Activated T-cell treated with anti-CD3 and anti-CD28 coated beads, Interleukin-2, amount 50 U/mL, for 4 hours (primary cell): Measurements from ENCODE around the gene PHACTR1. TPM values are rescaled to one million over a fixed set of nuclear protein-coding genes. Genes with fewer than 3 reads are reported as not detected.
"Not testable (repeated sequence)": the region's sequence is repeated elsewhere in the genome, so short reads cannot be mapped to it uniquely, and the experiment has no call there.

Experiments used
- ATAC-seq, 2 donors: fragments of 200-7000 bp; cut with Tn5 transposase; one replicate each; pipeline ENCODE4 v1.10.0; 2021
- DNase-seq: peaks from one replicate; pipeline ENCODE4 v3.0.0-alpha.2; 2020
- H3K27me3 Mint-ChIP-seq: one replicate; pipeline ENCODE4 v1.8.0; 2021; ENCODE audit warnings: low read depth, mixed read lengths
- H3K36me3 Mint-ChIP-seq: one replicate; pipeline ENCODE4 v1.8.0; 2022; ENCODE audit warnings: mixed read lengths; ENCODE audit not compliant: insufficient read depth
- H3K4me1 Mint-ChIP-seq: one replicate; pipeline ENCODE4 v1.8.0; 2021; ENCODE audit warnings: low read depth, mixed read lengths
- H3K4me3 Mint-ChIP-seq: one replicate; pipeline ENCODE4 v1.8.0; 2021; ENCODE audit warnings: mild to moderate bottlenecking, moderate library complexity, mixed read lengths
- H3K9me3 Mint-ChIP-seq: one replicate; pipeline ENCODE4 v1.8.0; 2021; ENCODE audit warnings: mixed read lengths
- total RNA-seq, 3 donors: library from RNA; stranded (reverse); gene quantifications; one replicate each; pipeline ENCODE4 v1.2.1, GENCODE V29; 2021

The PHACTR1 gene
- total RNA-seq, 3 donors from 2014 or later, result 0.26 to 1.1 (median 0.30) TPM

- no peak overlapping the region for H3K4me3 Mint-ChIP-seq
- no peaks in the 10 kb centered on the region for H3K9me3 Mint-ChIP-seq
- no peak for DNase-seq
- H3K4me1 Mint-ChIP-seq, result no peaks in the 10 kb centered on the region
- peaks cover 4% of the 10 kb centered on the region for H3K27me3 Mint-ChIP-seq
- ATAC-seq, result no peak
- no peaks in the 10 kb centered on the region for H3K36me3 Mint-ChIP-seq
Observed at GRCh38 chr6:12761376-12762115, 45.0 kb downstream of the PHACTR1 start.

- not testable (repeated sequence) for ATAC-seq, H3K9me3 Mint-ChIP-seq, H3K36me3 Mint-ChIP-seq, H3K4me1 Mint-ChIP-seq, H3K27me3 Mint-ChIP-seq, DNase-seq, H3K4me3 Mint-ChIP-seq
Observed at GRCh38 chr6:12762731-12763434, 46.3 kb downstream of the PHACTR1 start.

GRCh38 chr6:12766365-12766764 lies 49.8 kb downstream of the PHACTR1 start:
- Mint-ChIP-seq H3K27me3 (peaks cover 2% of the 10 kb centered on the region), H3K36me3 (no peaks in the 10 kb centered on the region), H3K4me1 (no peaks in the 10 kb centered on the region), H3K4me3 (no peak overlapping the region), H3K9me3 (no peaks in the 10 kb centered on the region)
- no peak for ATAC-seq
- no peak for DNase-seq

GRCh38 chr6:12767016-12767415 lies 50.4 kb downstream of the PHACTR1 start:
- Mint-ChIP-seq H3K9me3 (no peaks in the 10 kb centered on the region), H3K4me1 (no peaks in the 10 kb centered on the region)

GRCh38 chr6:12769556-12770256 lies 53.1 kb downstream of the PHACTR1 start:
- Mint-ChIP-seq H3K9me3 (no peaks in the 10 kb centered on the region), H3K27me3 (peaks cover 2% of the 10 kb centered on the region), H3K36me3 (no peaks in the 10 kb centered on the region), H3K4me1 (no peaks in the 10 kb centered on the region), H3K4me3 (no peak overlapping the region)
- DNase-seq (no peak), ATAC-seq (no peak)

More at GRCh38 chr6:12767016-12767415, 50.4 kb downstream of the PHACTR1 start:
- no peak for DNase-seq
- peaks cover 2% of the 10 kb centered on the region for H3K27me3 Mint-ChIP-seq
- no peak overlapping the region for H3K4me3 Mint-ChIP-seq
- H3K36me3 Mint-ChIP-seq, result no peaks in the 10 kb centered on the region
- no peak for ATAC-seq

- Mint-ChIP-seq H3K9me3 (no peaks in the 10 kb centered on the region), H3K4me3 (no peak overlapping the region), H3K36me3 (no peaks in the 10 kb centered on the region), H3K27me3 (peaks cover 2% of the 10 kb centered on the region), H3K4me1 (no peaks in the 10 kb centered on the region)
- DNase-seq, result no peak
- ATAC-seq, result no peak
Observed at GRCh38 chr6:12772416-12772815, 55.8 kb downstream of the PHACTR1 start.

- Mint-ChIP-seq H3K9me3 (no peaks in the 10 kb centered on the region), H3K4me1 (no peaks in the 10 kb centered on the region), H3K27me3 (peaks cover 2% of the 10 kb centered on the region), H3K4me3 (no peak overlapping the region), H3K36me3 (no peaks in the 10 kb centered on the region)
- DNase-seq (no peak), ATAC-seq (no peak)
Observed at GRCh38 chr6:12776291-12776690, 59.7 kb downstream of the PHACTR1 start.

GRCh38 chr6:12779772-12780171 lies 63.2 kb downstream of the PHACTR1 start:
- ATAC-seq (no peak), DNase-seq (no peak)
- Mint-ChIP-seq H3K4me1 (no peaks in the 10 kb centered on the region), H3K27me3 (peaks cover 2% of the 10 kb centered on the region), H3K36me3 (no peaks in the 10 kb centered on the region), H3K9me3 (no peaks in the 10 kb centered on the region), H3K4me3 (no peak overlapping the region)

GRCh38 chr6:12782136-12782535 lies 65.6 kb downstream of the PHACTR1 start:
- DNase-seq, result no peak
- Mint-ChIP-seq H3K4me1 (no peaks in the 10 kb centered on the region), H3K4me3 (no peak overlapping the region), H3K36me3 (no peaks in the 10 kb centered on the region), H3K27me3 (peaks cover 2% of the 10 kb centered on the region), H3K9me3 (no peaks in the 10 kb centered on the region)
- no peak for ATAC-seq

- no peaks in the 10 kb centered on the region for H3K9me3 Mint-ChIP-seq
- ATAC-seq (no peak), DNase-seq (no peak)
- H3K27me3 Mint-ChIP-seq, result no peaks in the 10 kb centered on the region
- no peak overlapping the region for H3K4me3 Mint-ChIP-seq
- no peaks in the 10 kb centered on the region for H3K36me3 Mint-ChIP-seq
- no peaks in the 10 kb centered on the region for H3K4me1 Mint-ChIP-seq
Observed at GRCh38 chr6:12785301-12785700, 68.7 kb downstream of the PHACTR1 start.

GRCh38 chr6:12785921-12786320 lies 69.4 kb downstream of the PHACTR1 start:
- no peaks in the 10 kb centered on the region for H3K9me3 Mint-ChIP-seq
- ATAC-seq (no peak), DNase-seq (no peak)
- no peaks in the 10 kb centered on the region for H3K4me1 Mint-ChIP-seq
- no peak overlapping the region for H3K4me3 Mint-ChIP-seq
- H3K27me3 Mint-ChIP-seq, result no peaks in the 10 kb centered on the region
- no peaks in the 10 kb centered on the region for H3K36me3 Mint-ChIP-seq

GRCh38 chr6:12791371-12791770 lies 74.8 kb downstream of the PHACTR1 start:
- Mint-ChIP-seq H3K4me1 (no peaks in the 10 kb centered on the region), H3K27me3 (no peaks in the 10 kb centered on the region), H3K4me3 (no peak overlapping the region), H3K36me3 (no peaks in the 10 kb centered on the region), H3K9me3 (no peaks in the 10 kb centered on the region)
- no peak for ATAC-seq
- DNase-seq, result no peak

GRCh38 chr6:12798326-12798725 lies 81.8 kb downstream of the PHACTR1 start:
- ATAC-seq (no peak), DNase-seq (no peak)
- Mint-ChIP-seq H3K9me3 (no peaks in the 10 kb centered on the region), H3K4me1 (no peaks in the 10 kb centered on the region), H3K36me3 (no peaks in the 10 kb centered on the region), H3K27me3 (no peaks in the 10 kb centered on the region), H3K4me3 (no peak overlapping the region)

- Mint-ChIP-seq H3K27me3 (no peaks in the 10 kb centered on the region), H3K36me3 (no peaks in the 10 kb centered on the region), H3K9me3 (no peaks in the 10 kb centered on the region), H3K4me3 (no peak overlapping the region), H3K4me1 (no peaks in the 10 kb centered on the region)
- DNase-seq, result no peak
- ATAC-seq, result no peak
Observed at GRCh38 chr6:12800120-12800519, 83.6 kb downstream of the PHACTR1 start.

GRCh38 chr6:12801141-12801540 lies 84.6 kb downstream of the PHACTR1 start:
- H3K4me1 Mint-ChIP-seq, result no peaks in the 10 kb centered on the region
- H3K36me3 Mint-ChIP-seq, result no peaks in the 10 kb centered on the region
- ATAC-seq, result no peak
- no peaks in the 10 kb centered on the region for H3K9me3 Mint-ChIP-seq
- H3K4me3 Mint-ChIP-seq, result no peak overlapping the region
- H3K27me3 Mint-ChIP-seq, result no peaks in the 10 kb centered on the region
- no peak for DNase-seq
